Prostate gland (tissue), 2 donors: Measurements from ENCODE around the gene TPM2. TPM values are rescaled to one million over a fixed set of nuclear protein-coding genes. Genes with fewer than 3 reads are reported as not detected.
"Not testable (repeated sequence)": the region's sequence is repeated elsewhere in the genome, so short reads cannot be mapped to it uniquely, and the experiment has no call there.

Experiments used
- DNase-seq: peaks from one replicate; pipeline ENCODE4 v3.0.0-alpha.2; 2019; ENCODE audit warnings: low spot score
- H3K27ac ChIP-seq, 2 donors: fragments of 200-600 bp; sonication (generic); 2 replicates each; pipeline ENCODE4 v1.5.1; 2017 to 2019
- H3K27me3 ChIP-seq: fragments of 200-600 bp; sonication (generic); replicated peaks from 2 replicates; pipeline ENCODE4 v1.5.1; 2019; ENCODE audit not compliant: insufficient read depth
- H3K36me3 ChIP-seq, 2 donors: fragments of 200-600 bp; sonication (generic); 1 replicate in 1 of 2; 2 replicates in 1 of 2; pipeline versions ENCODE4 v1.5.1 to v1.8.1; 2017 to 2019
- H3K4me1 ChIP-seq: fragments of 200-600 bp; sonication (generic); replicated peaks from 2 replicates; pipeline ENCODE4 v1.5.1; 2019
- H3K4me3 ChIP-seq, 2 donors: fragments of 200-600 bp; sonication (generic); 2 replicates each; pipeline ENCODE4 v1.5.1; 2017 to 2019
- H3K9me3 ChIP-seq: fragments of 200-600 bp; sonication (generic); 2 replicates; pipeline ENCODE4 v1.5.1; 2017
- CTCF ChIP-seq, 4 experiments: fragments of 200-600 bp in 2 of 4; fragments of 450-650 bp in 2 of 4; sonication (generic) in 2 of 4; IDR thresholded peaks; 1 replicate in 3 of 4; 2 replicates in 1 of 4; pipeline ENCODE4 v1.5.1; 2016 to 2019; ENCODE audit warnings: antibody characterized with exemption in 4 of 4, mild to moderate bottlenecking in 2 of 4, moderate library complexity in 2 of 4
- POLR2A ChIP-seq: fragments of 450-650 bp; IDR thresholded peaks from one replicate; pipeline ENCODE4 v1.6.1; 2016; ENCODE audit warnings: antibody characterized with exemption, mild to moderate bottlenecking
- POLR2AphosphoS5 ChIP-seq: sonication (generic); formaldehyde crosslinking; IDR thresholded peaks from one replicate; pipeline ENCODE4 v1.6.1; 2017; ENCODE audit warnings: antibody characterized with exemption
- WGBS: methylation state at CpG from one replicate; pipeline ENCODE4 v1.1.5; 2018; 5-methylcytosine and 5-hydroxymethylcytosine counted together
- intact Hi-C: fragments of 100-400 bp; cut with DNase I; formaldehyde crosslinking; loops from one replicate; pipeline ENCODE4 v1.14.2; 2022
- microRNA-seq: library from miRNA; unstranded; fragments of <30 nt; microRNA quantifications from one replicate; pipeline ENCODE4, GENCODE V29; 2016
- small RNA-seq, 2 donors: library from RNA; depleted of rRNA; stranded (forward); fragments of <200 nt; gene quantifications; one replicate each; pipeline ENCODE3, GENCODE V24; 2016
- total RNA-seq, 2 donors: library from RNA; depleted of rRNA; stranded (reverse); fragments of >200 nt; gene quantifications; one replicate each; pipeline ENCODE4 v1.1.0, GENCODE V29; 2016

The TPM2 gene
- total RNA-seq, 2 donors from 2014 or later: 1,037 to 1,042 TPM

- TF ChIP-seq POLR2A (no peak), POLR2AphosphoS5 (no peak), CTCF (IDR thresholded peaks at IDR 0.05) (no peak)
- Histone ChIP-seq H3K4me3 (no peak overlapping the region), H3K27me3 (no peaks in the 10 kb centered on the region), H3K4me1 (no peaks in the 10 kb centered on the region), H3K27ac (no peak overlapping the region), H3K9me3 (no peaks in the 10 kb centered on the region), H3K36me3 (no peaks in the 10 kb centered on the region)
- intact Hi-C loops: loop anchor here (10.0 kb wide), 1 partner anchor 155 kb away; no protein-coding TSS in a partner anchor
- DNase-seq: no peak
- 91% methylated on average over 1 of the region's 1 CpG for WGBS
Measured at GRCh38 chr9:35639631-35640030, 50.1 kb downstream of the TPM2 start.

GRCh38 chr9:35639225-35639624 is 50.5 kb downstream of the TPM2 start:
- intact Hi-C loops, H3K27ac ChIP-seq, H3K9me3 ChIP-seq, H3K36me3 ChIP-seq, H3K4me3 ChIP-seq, H3K27me3 ChIP-seq, DNase-seq, H3K4me1 ChIP-seq: not testable (repeated sequence)
- 42% methylated on average over 1 of the region's 1 CpG for WGBS

GRCh38 chr9:35638751-35639150 is 51.0 kb downstream of the TPM2 start:
- H3K36me3 ChIP-seq, intact Hi-C loops, H3K9me3 ChIP-seq, DNase-seq, H3K27ac ChIP-seq, H3K27me3 ChIP-seq, H3K4me1 ChIP-seq, H3K4me3 ChIP-seq: not testable (repeated sequence)
- 85% methylated on average over 7 of the region's 8 CpGs for WGBS

GRCh38 chr9:35637427-35637955 is 52.2 kb downstream of the TPM2 start:
- H3K9me3 ChIP-seq, intact Hi-C loops, H3K4me3 ChIP-seq, H3K27ac ChIP-seq, H3K36me3 ChIP-seq, DNase-seq, H3K27me3 ChIP-seq, H3K4me1 ChIP-seq: not testable (repeated sequence)
- 92% methylated on average over 9 of the region's 9 CpGs for WGBS

GRCh38 chr9:35636877-35637246 is 52.9 kb downstream of the TPM2 start:
- H3K4me3 ChIP-seq, H3K4me1 ChIP-seq, DNase-seq, H3K36me3 ChIP-seq, intact Hi-C loops, H3K27me3 ChIP-seq, H3K9me3 ChIP-seq, H3K27ac ChIP-seq: not testable (repeated sequence)
- WGBS: 79% methylated on average over 6 of the region's 6 CpGs

- intact Hi-C loops: no loop called here
- H3K36me3 ChIP-seq: no peaks in the 10 kb centered on the region
- H3K27me3 ChIP-seq: no peaks in the 10 kb centered on the region
- no peak for DNase-seq
- WGBS: 75% methylated on average over 9 of the region's 9 CpGs
- H3K27ac ChIP-seq: no peak overlapping the region
- no peaks in the 10 kb centered on the region for H3K4me1 ChIP-seq
- no peak overlapping the region for H3K4me3 ChIP-seq
- H3K9me3 ChIP-seq: no peaks in the 10 kb centered on the region
- TF ChIP-seq POLR2AphosphoS5 (no peak), POLR2A (no peak)
Measured at GRCh38 chr9:35636135-35636876, 53.4 kb downstream of the TPM2 start.

GRCh38 chr9:35635730-35636129 is 54.0 kb downstream of the TPM2 start:
- DNase-seq: no peak
- Histone ChIP-seq H3K9me3 (no peaks in the 10 kb centered on the region), H3K27me3 (no peaks in the 10 kb centered on the region), H3K4me1 (no peaks in the 10 kb centered on the region), H3K36me3 (no peaks in the 10 kb centered on the region), H3K4me3 (no peak overlapping the region), H3K27ac (no peak overlapping the region)
- no peak for TF ChIP-seq POLR2AphosphoS5
- no peak for TF ChIP-seq POLR2A
- no peak for TF ChIP-seq CTCF (IDR thresholded peaks at IDR 0.05)
- intact Hi-C loops: no loop called here

Small RNAs within 50 kb of the gene (microRNA-seq; reads per million reads assigned to microRNA genes)
- gene MIR6852 (0.75 reads per million), gene MIR6853 (0.59 reads per million)

Small RNAs within 50 kb of the gene (small RNA-seq; reads per million reads assigned to genes)
- gene MIR6853 (0 to 0.37 reads per million in 2 donors), gene RMRP (0 reads per million in 2 donors), gene RN7SL22P (0 reads per million in 2 donors)

Other genes with a start within 250 kb of the TPM2 start
- gene RUSC2, start 199.8 kb downstream of the TPM2 start, total RNA-seq: 10 to 100 TPM; 13.6 to 33.1 TPM
- 10 to 100 TPM; 40.2 to 67.3 TPM for gene TESK1, start 84.7 kb downstream of the TPM2 start, total RNA-seq
- gene CD72, start 71.5 kb downstream of the TPM2 start, total RNA-seq: 1 to 10 TPM; 3.0 to 3.2 TPM
- under 1 TPM; 0.18 to 0.68 TPM for gene SIT1, start 39.0 kb downstream of the TPM2 start, total RNA-seq
- over 10,000 TPM in 1 of 2 donors, 1,000 to 10,000 TPM in 1; 1,879 to 13,864 TPM for gene RMRP, start 31.9 kb downstream of the TPM2 start, total RNA-seq
- 10 to 100 TPM; 22.8 to 26.2 TPM for gene CCDC107, start 31.6 kb downstream of the TPM2 start, total RNA-seq
- gene ARHGEF39, start 24.7 kb downstream of the TPM2 start, total RNA-seq: 1 to 10 TPM; 1.1 to 1.8 TPM
- gene CA9, start 16.0 kb downstream of the TPM2 start, total RNA-seq: not detected
- gene TLN1, start 42.3 kb upstream of the TPM2 start, total RNA-seq: 100 to 1,000 TPM; 167 to 315 TPM
- 100 to 1,000 TPM in 1 of 2 donors, 10 to 100 TPM in 1; 60.9 to 120 TPM for gene CREB3, start 42.7 kb upstream of the TPM2 start, total RNA-seq
- 10 to 100 TPM; 48.5 to 55.4 TPM for gene GBA2, start 59.3 kb upstream of the TPM2 start, total RNA-seq
- gene RGP1, start 59.4 kb upstream of the TPM2 start, total RNA-seq: 10 to 100 TPM; 19.4 to 30.3 TPM
- gene MSMP, start 64.4 kb upstream of the TPM2 start, total RNA-seq: not detected
- 10 to 100 TPM; 17.3 to 33.2 TPM for gene NPR2, start 101.7 kb upstream of the TPM2 start, total RNA-seq
- 1 to 10 TPM in 1 of 2 donors, under 1 TPM in 1; 0.68 to 9.2 TPM for gene SPAG8, start 122.3 kb upstream of the TPM2 start, total RNA-seq
- gene HINT2, start 125.1 kb upstream of the TPM2 start, total RNA-seq: 10 to 100 TPM; 38.6 to 39.7 TPM
- gene FAM221B, start 138.8 kb upstream of the TPM2 start, total RNA-seq: 1 to 10 TPM in 1 of 2 donors, under 1 TPM in 1; 0.46 to 5.1 TPM
- 10 to 100 TPM; 15.8 to 25.9 TPM for gene TMEM8B, start 139.3 kb upstream of the TPM2 start, total RNA-seq
- gene OR13J1, start 180.5 kb upstream of the TPM2 start, total RNA-seq: not detected
- 1 to 10 TPM; 1.3 to 1.5 TPM for gene HRCT1, start 216.3 kb upstream of the TPM2 start, total RNA-seq
- gene SPAAR, start 219.6 kb upstream of the TPM2 start, total RNA-seq: 10 to 100 TPM in 1 of 2 donors, under 1 TPM in 1; 0.64 to 31.4 TPM